GM23248 (cell line): ENCODE data around the gene YBX3.

Source experiments
- EZH2 ChIP-seq: fragments of 200-600 bp; sonication (generic); IDR thresholded peaks from 2 replicates; pipeline ENCODE4 v1.6.1; 2018; ENCODE audit warnings: antibody characterized with exemption, mild to moderate bottlenecking; ENCODE audit not compliant: insufficient read depth, poor library complexity, severe bottlenecking
- EZH2phosphoT487 ChIP-seq: fragments of 200-600 bp; sonication (generic); IDR thresholded peaks from 2 replicates; pipeline ENCODE4 v1.6.1; 2018; ENCODE audit warnings: antibody characterized with exemption, moderate library complexity, mild to moderate bottlenecking, low read depth; ENCODE audit not compliant: insufficient read depth

- TF ChIP-seq EZH2 (no peak), EZH2phosphoT487 (no peak)
These were observed 14.3 kb downstream of the YBX3 start for GRCh38 chr12:10708862-10709261.
